GM18507 (cell line): Measurements from ENCODE around the gene CFAP52.
"Not testable (repeated sequence)": the region's sequence is repeated elsewhere in the genome, so short reads cannot be mapped to it uniquely, and the experiment has no call there.

Experiments used
- DNase-seq: peaks from one replicate; pipeline ENCODE4 v3.0.0; 2011; ENCODE audit warnings: low read depth; ENCODE audit not compliant: insufficient read length; ENCODE audit errors: extremely low spot score
- FAIRE-seq: peaks from 2 replicates; lab custom pipeline; 2011; peaks lifted over from hg19 to GRCh38; lab: Jason Lieb, UNC

Gene CFAP52

GRCh38 chr17:9643611-9644010 is 67.2 kb downstream of the CFAP52 start:
- FAIRE-seq = no peak
- DNase-seq = no peak

GRCh38 chr17:9644910-9645751 is 68.7 kb downstream of the CFAP52 start, which contains the start of gene USP43:
Gene USP43 (plus strand): TSS chr17:9645517. CDS start chr17:9645633, 116 bp downstream.
- FAIRE-seq (peak; percentile 31), DNase-seq (no peak)

GRCh38 chr17:9645851-9646545 is 69.6 kb downstream of the CFAP52 start:
- FAIRE-seq (no peak), DNase-seq (no peak)

- FAIRE-seq (no peak), DNase-seq (no peak)
These were observed 70.1 kb downstream of the CFAP52 start for GRCh38 chr17:9646546-9646885.

- FAIRE-seq = no peak
- no peak for DNase-seq
These were observed 70.6 kb downstream of the CFAP52 start for GRCh38 chr17:9647014-9647413.

- FAIRE-seq = no peak
These were observed 72.2 kb downstream of the CFAP52 start for GRCh38 chr17:9648521-9649110.

GRCh38 chr17:9658593-9659211 is 82.3 kb downstream of the CFAP52 start:
- no peak for DNase-seq
- no peak for FAIRE-seq

More at GRCh38 chr17:9648521-9649110, 72.2 kb downstream of the CFAP52 start:
- no peak for DNase-seq

GRCh38 chr17:9661027-9661426 is 84.6 kb downstream of the CFAP52 start:
- DNase-seq = no peak
- no peak for FAIRE-seq

- not testable (repeated sequence) for FAIRE-seq, DNase-seq
These were observed 87.1 kb downstream of the CFAP52 start for GRCh38 chr17:9663511-9663910.

GRCh38 chr17:9666461-9667050 is 90.1 kb downstream of the CFAP52 start:
- FAIRE-seq (no peak), DNase-seq (no peak)

GRCh38 chr17:9668517-9668916 is 92.1 kb downstream of the CFAP52 start:
- FAIRE-seq = no peak
- DNase-seq = no peak

GRCh38 chr17:9669551-9670008 is 93.1 kb downstream of the CFAP52 start:
- no peak for DNase-seq
- FAIRE-seq = no peak

GRCh38 chr17:9670596-9670995 is 94.2 kb downstream of the CFAP52 start:
- DNase-seq = no peak
- FAIRE-seq = no peak

- no peak for FAIRE-seq
- DNase-seq = no peak
These were observed 95.1 kb downstream of the CFAP52 start for GRCh38 chr17:9671559-9671958.

- no peak for DNase-seq
- FAIRE-seq = no peak
These were observed 95.8 kb downstream of the CFAP52 start for GRCh38 chr17:9672266-9672665.

- no peak for DNase-seq
- FAIRE-seq = no peak
These were observed 96.2 kb downstream of the CFAP52 start for GRCh38 chr17:9672691-9673090.

GRCh38 chr17:9676084-9676483 is 99.6 kb downstream of the CFAP52 start:
- FAIRE-seq = no peak

GRCh38 chr17:9676820-9677310 is 100.4 kb downstream of the CFAP52 start:
- DNase-seq = no peak
- FAIRE-seq = no peak

More at GRCh38 chr17:9676084-9676483, 99.6 kb downstream of the CFAP52 start:
- DNase-seq = no peak

- DNase-seq = no peak
- FAIRE-seq = no peak
These were observed 101.0 kb downstream of the CFAP52 start for GRCh38 chr17:9677411-9677810.
